Suprapubic skin (tissue), 4 donors: Measurements from ENCODE around the gene KCP. TPM values are rescaled to one million over a fixed set of nuclear protein-coding genes. Genes with fewer than 3 reads are reported as not detected.

Experiments
- DNase-seq, 2 donors: peaks; one replicate each; pipeline ENCODE4 v3.0.0-alpha.2; 2019; ENCODE audit warnings: low spot score in 2 of 2
- H3K27ac ChIP-seq: fragments of 200-600 bp; sonication (generic); one replicate; pipeline ENCODE4 v1.5.1; 2019
- H3K27me3 ChIP-seq: fragments of 200-600 bp; sonication (generic); one replicate; pipeline ENCODE4 v1.5.1; 2019
- H3K36me3 ChIP-seq: fragments of 200-600 bp; sonication (generic); one replicate; pipeline ENCODE4 v1.5.1; 2019
- H3K4me1 ChIP-seq: fragments of 200-600 bp; sonication (generic); one replicate; pipeline ENCODE4 v1.5.1; 2019
- H3K4me3 ChIP-seq: fragments of 200-600 bp; sonication (generic); one replicate; pipeline ENCODE4 v1.5.1; 2019; ENCODE audit warnings: mild to moderate bottlenecking
- H3K9me3 ChIP-seq: fragments of 200-600 bp; sonication (generic); one replicate; pipeline ENCODE4 v1.5.1; 2019
- CTCF ChIP-seq, 2 donors: fragments of 200-600 bp in 1 of 2; fragments of 450-650 bp in 1 of 2; sonication (generic) in 1 of 2; IDR thresholded peaks; one replicate each; pipeline ENCODE4 v1.5.1; 2016 to 2019; ENCODE audit warnings: antibody characterized with exemption in 2 of 2, mild to moderate bottlenecking in 1 of 2, moderate library complexity in 1 of 2
- EP300 ChIP-seq: sonication (generic); formaldehyde crosslinking; IDR thresholded peaks from one replicate; pipeline ENCODE4 v1.6.1; 2017; ENCODE audit warnings: antibody characterized with exemption
- POLR2A ChIP-seq, 2 donors: fragments of 450-650 bp; IDR thresholded peaks; one replicate each; pipeline ENCODE4 v1.6.1; 2017; ENCODE audit warnings: antibody characterized with exemption in 2 of 2, mild to moderate bottlenecking in 2 of 2, moderate library complexity in 2 of 2
- POLR2AphosphoS5 ChIP-seq, 3 donors: sonication (generic); formaldehyde crosslinking; IDR thresholded peaks; one replicate each; pipeline ENCODE4 v1.6.1; 2017; ENCODE audit warnings: antibody characterized with exemption in 3 of 3
- WGBS: methylation state at CpG from one replicate; pipeline ENCODE4 v1.1.5; 2018; 5-methylcytosine and 5-hydroxymethylcytosine counted together
- total RNA-seq, 4 donors: library from RNA; depleted of rRNA; stranded (reverse); fragments of >200 nt; gene quantifications; one replicate each; pipeline ENCODE4 v1.1.0, GENCODE V29; 2016

The KCP gene
- total RNA-seq, 4 donors from 2014 or later, result 0.17 to 0.57 (median 0.36) TPM

GRCh38 chr7:128854396-128854795, 56.1 kb downstream of the KCP start:
- 60% methylated on average over 1 of the region's 21 CpGs for WGBS
- Histone ChIP-seq H3K9me3 (no peaks in the 10 kb centered on the region), H3K4me1 (peaks cover 24% of the 10 kb centered on the region), H3K4me3 (no peak overlapping the region), H3K36me3 (peaks cover 31% of the 10 kb centered on the region), H3K27ac (no peak overlapping the region), H3K27me3 (no peaks in the 10 kb centered on the region)
- no peak for DNase-seq
- TF ChIP-seq POLR2A (IDR thresholded peaks at IDR 0.05) (no peak), EP300 (no peak), POLR2AphosphoS5 (IDR thresholded peaks at IDR 0.05) (no peak), CTCF (IDR thresholded peaks at IDR 0.05) (no peak)

GRCh38 chr7:128853799-128854198, 56.7 kb downstream of the KCP start:
- WGBS, result 71% methylated on average over 10 of the region's 23 CpGs
- no peak for DNase-seq

GRCh38 chr7:128852537-128853254, 57.8 kb downstream of the KCP start:
- Histone ChIP-seq H3K9me3 (no peaks in the 10 kb centered on the region), H3K27ac (no peak overlapping the region), H3K36me3 (peaks cover 41% of the 10 kb centered on the region), H3K4me1 (peaks cover 10% of the 10 kb centered on the region), H3K27me3 (no peaks in the 10 kb centered on the region), H3K4me3 (no peak overlapping the region)
- WGBS, result 92% methylated on average over 9 of the region's 28 CpGs
- no peak for DNase-seq
- no peak for TF ChIP-seq EP300
- no peak for TF ChIP-seq POLR2AphosphoS5 (IDR thresholded peaks at IDR 0.05)
- no peak for TF ChIP-seq CTCF (IDR thresholded peaks at IDR 0.05)
- TF ChIP-seq POLR2A (IDR thresholded peaks at IDR 0.05), result no peak

More at GRCh38 chr7:128853799-128854198, 56.7 kb downstream of the KCP start:
- Histone ChIP-seq H3K4me3 (no peak overlapping the region), H3K36me3 (peaks cover 34% of the 10 kb centered on the region), H3K27ac (no peak overlapping the region), H3K4me1 (peaks cover 18% of the 10 kb centered on the region), H3K27me3 (no peaks in the 10 kb centered on the region), H3K9me3 (no peaks in the 10 kb centered on the region)
- TF ChIP-seq EP300 (no peak), CTCF (IDR thresholded peaks at IDR 0.05) (no peak), POLR2A (IDR thresholded peaks at IDR 0.05) (no peak), POLR2AphosphoS5 (IDR thresholded peaks at IDR 0.05) (no peak)

- Histone ChIP-seq H3K36me3 (peaks cover 36% of the 10 kb centered on the region), H3K4me1 (no peaks in the 10 kb centered on the region), H3K27ac (no peak overlapping the region), H3K9me3 (no peaks in the 10 kb centered on the region), H3K4me3 (no peak overlapping the region), H3K27me3 (no peaks in the 10 kb centered on the region)
- WGBS, result 84% methylated on average over 16 of the region's 18 CpGs
- no peak for DNase-seq
- TF ChIP-seq EP300 (no peak), POLR2A (IDR thresholded peaks at IDR 0.05) (no peak), POLR2AphosphoS5 (IDR thresholded peaks at IDR 0.05) (no peak), CTCF (IDR thresholded peaks at IDR 0.05) (no peak)
These were observed 60.6 kb downstream of the KCP start for GRCh38 chr7:128849804-128850490.

GRCh38 chr7:128849156-128849515, 61.4 kb downstream of the KCP start:
- TF ChIP-seq POLR2A (IDR thresholded peaks at IDR 0.05) (no peak), CTCF (IDR thresholded peaks at IDR 0.05) (no peak), EP300 (no peak), POLR2AphosphoS5 (IDR thresholded peaks at IDR 0.05) (no peak)
- no peak for DNase-seq
- H3K4me3 ChIP-seq, result no peak overlapping the region
- 91% methylated on average over 16 of the region's 16 CpGs for WGBS
- peaks cover 39% of the 10 kb centered on the region for H3K36me3 ChIP-seq
- no peaks in the 10 kb centered on the region for H3K9me3 ChIP-seq
- H3K27ac ChIP-seq, result no peak overlapping the region
- no peaks in the 10 kb centered on the region for H3K4me1 ChIP-seq
- H3K27me3 ChIP-seq, result no peaks in the 10 kb centered on the region
